Mesenchymal stem cell (in vitro differentiated cells and primary cell): ENCODE results near the gene CLIC5.

Experiments
- DNase-seq: peaks from one replicate; pipeline ENCODE4 v3.0.0-alpha.2; 2013
- H2AFZ ChIP-seq: one replicate; pipeline ENCODE4 v1.6.1; 2013; ENCODE audit warnings: low read depth, mild to moderate bottlenecking, control low read depth, inconsistent platforms, low read length, moderate library complexity
- H2AK5ac ChIP-seq: 2 replicates; pipeline ENCODE4 v1.6.1; 2013; ENCODE audit warnings: low read length, moderate library complexity, mild to moderate bottlenecking, inconsistent platforms; ENCODE audit not compliant: severe bottlenecking
- H2BK120ac ChIP-seq: one replicate; pipeline ENCODE4 v1.6.1; 2013; ENCODE audit warnings: low read depth, mild to moderate bottlenecking, inconsistent platforms, low read length, moderate library complexity
- H2BK12ac ChIP-seq, 2 experiments: one replicate each; pipeline ENCODE4 v1.6.1; 2013; ENCODE audit warnings: inconsistent platforms in 2 of 2, low read length in 2 of 2, mild to moderate bottlenecking in 2 of 2, moderate library complexity in 2 of 2, control low read depth in 1 of 2
- H2BK15ac ChIP-seq: one replicate; pipeline ENCODE4 v1.6.1; 2013; ENCODE audit warnings: mild to moderate bottlenecking, low read depth, inconsistent platforms; ENCODE audit not compliant: poor library complexity, severe bottlenecking
- H2BK5ac ChIP-seq: 2 replicates; pipeline ENCODE4 v1.6.1; 2013; ENCODE audit warnings: low read depth, mild to moderate bottlenecking, low read length, control low read depth, inconsistent platforms; ENCODE audit not compliant: poor library complexity, severe bottlenecking
- H3K14ac ChIP-seq, 2 experiments: one replicate each; pipeline ENCODE4 v1.6.1; 2013; ENCODE audit warnings: inconsistent platforms in 2 of 2, low read length in 2 of 2, control low read depth in 1 of 2, mild to moderate bottlenecking in 1 of 2, moderate library complexity in 1 of 2
- H3K18ac ChIP-seq, 2 experiments: one replicate each; pipeline ENCODE4 v1.6.1; 2013; ENCODE audit warnings: inconsistent platforms in 2 of 2, low read length in 2 of 2, control low read depth in 1 of 2, low read depth in 1 of 2, mild to moderate bottlenecking in 1 of 2
- H3K23ac ChIP-seq, 2 experiments: one replicate each; pipeline ENCODE4 v1.6.1; 2013; ENCODE audit warnings: inconsistent platforms in 2 of 2, low read length in 2 of 2, mild to moderate bottlenecking in 2 of 2, moderate library complexity in 2 of 2, control low read depth in 1 of 2
- H3K27ac ChIP-seq: 2 replicates; pipeline ENCODE4 v1.5.1; 2013; ENCODE audit warnings: mild to moderate bottlenecking, moderate library complexity, low read length, control low read depth, inconsistent platforms; ENCODE audit not compliant: poor library complexity, severe bottlenecking
- H3K27me3 ChIP-seq, 2 experiments: 2 replicates each; pipeline versions ENCODE4 v1.6.1 to v1.7.0; 2013; ENCODE audit warnings: low read length in 2 of 2, mild to moderate bottlenecking in 2 of 2, moderate library complexity in 2 of 2, control low read depth in 1 of 2, inconsistent platforms in 1 of 2; ENCODE audit not compliant: control insufficient read depth in 1 of 2, insufficient read depth in 1 of 2
- H3K36me3 ChIP-seq, 2 experiments: 2 replicates each; pipeline versions ENCODE4 v1.6.1 to v1.7.0; 2013; ENCODE audit warnings: low read length in 2 of 2, control low read depth in 1 of 2, inconsistent platforms in 1 of 2, low read depth in 1 of 2, mild to moderate bottlenecking in 1 of 2; ENCODE audit not compliant: insufficient read depth in 2 of 2, control insufficient read depth in 1 of 2
- H3K4ac ChIP-seq, 2 experiments: one replicate each; pipeline ENCODE4 v1.6.1; 2013; ENCODE audit warnings: inconsistent platforms in 2 of 2, low read length in 2 of 2, mild to moderate bottlenecking in 2 of 2, moderate library complexity in 2 of 2, control low read depth in 1 of 2, low read depth in 1 of 2
- H3K4me1 ChIP-seq: 2 replicates; pipeline ENCODE4 v1.6.1; 2013; ENCODE audit warnings: low read depth, low read length, control low read depth; ENCODE audit not compliant: control insufficient read depth, insufficient read depth
- H3K4me2 ChIP-seq: 2 replicates; pipeline ENCODE4 v1.6.1; 2013; ENCODE audit warnings: low read length, mild to moderate bottlenecking, inconsistent platforms; ENCODE audit not compliant: poor library complexity, severe bottlenecking
- H3K4me3 ChIP-seq, 2 experiments: 2 replicates each; pipeline versions ENCODE4 v1.5.1 to v1.7.0; 2013; ENCODE audit warnings: low read length in 2 of 2, mild to moderate bottlenecking in 2 of 2, control low read depth in 1 of 2, low read depth in 1 of 2; ENCODE audit not compliant: insufficient read depth in 1 of 2
- H3K79me1 ChIP-seq: replicated peaks from 2 replicates; pipeline ENCODE4 v1.6.1; 2013; ENCODE audit warnings: mild to moderate bottlenecking, control low read depth, low read length, inconsistent platforms; ENCODE audit not compliant: poor library complexity, severe bottlenecking
- H3K9ac ChIP-seq: 2 replicates; pipeline ENCODE4 v1.7.0; 2013; ENCODE audit warnings: mild to moderate bottlenecking, low read length, moderate library complexity
- H3K9me3 ChIP-seq: 2 replicates; pipeline ENCODE4 v1.7.0; 2013; ENCODE audit warnings: mild to moderate bottlenecking, low read length; ENCODE audit not compliant: control insufficient read depth
- H4K8ac ChIP-seq: one replicate; pipeline ENCODE4 v1.6.1; 2013; ENCODE audit warnings: inconsistent platforms, mild to moderate bottlenecking, low read length, moderate library complexity
- H4K91ac ChIP-seq: one replicate; pipeline ENCODE4 v1.6.1; 2013; ENCODE audit warnings: mild to moderate bottlenecking, low read length, inconsistent platforms
- WGBS: methylation state at CpG from one replicate; pipeline ENCODE4 v1.1.7; 2013; ENCODE audit warnings: mixed read lengths; 5-methylcytosine and 5-hydroxymethylcytosine counted together

Gene CLIC5

DNA sequence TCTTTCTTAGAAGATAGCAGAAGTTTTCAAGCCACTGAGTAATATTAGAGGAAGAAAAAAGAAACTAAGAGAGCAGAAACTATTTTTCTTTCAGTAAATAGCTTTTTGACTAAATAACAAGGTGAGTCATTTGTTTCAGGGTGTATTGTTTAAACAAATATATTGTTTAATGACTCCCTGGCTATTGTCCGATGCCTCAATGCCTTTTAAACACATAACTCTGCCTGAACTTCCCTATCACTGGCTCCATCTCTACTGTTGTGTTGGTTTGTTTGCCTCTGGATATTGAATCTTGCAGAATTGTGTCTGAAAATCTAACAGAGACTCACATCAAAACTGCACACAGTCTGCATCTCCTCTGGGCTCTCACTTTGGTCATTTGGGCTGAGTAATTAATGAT, 19.6 kb upstream of the CLIC5 start:
- H4K91ac ChIP-seq = no peak overlapping the region
- H3K27me3 ChIP-seq = peaks cover 4 to 5% of the 10 kb centered on the region in 2 experiments
- H4K8ac ChIP-seq = no peak overlapping the region
- H3K23ac ChIP-seq = no peak overlapping the region
- H3K9ac ChIP-seq = no peak overlapping the region
- no peaks in the 10 kb centered on the region for H3K36me3 ChIP-seq
- H3K27ac ChIP-seq = no peak overlapping the region
- H3K79me1 ChIP-seq = no peaks in the 10 kb centered on the region
- no peak overlapping the region for H2BK120ac ChIP-seq
- H3K4me1 ChIP-seq = no peaks in the 10 kb centered on the region
- no peak for DNase-seq
- H3K9me3 ChIP-seq = no peaks in the 10 kb centered on the region
- H2BK15ac ChIP-seq = no peak overlapping the region
- no peak overlapping the region for H2BK12ac ChIP-seq
- H2AFZ ChIP-seq = no peak overlapping the region
- no CpG with 5 or more reads among the region's 1 CpG for WGBS
- H3K4me2 ChIP-seq = no peak overlapping the region
- H2AK5ac ChIP-seq = no peak overlapping the region
- H3K18ac ChIP-seq = no peak overlapping the region
- H3K14ac ChIP-seq = no peak overlapping the region
- H3K4me3 ChIP-seq = no peak overlapping the region
- H3K4ac ChIP-seq = no peak overlapping the region
- H2BK5ac ChIP-seq = no peak overlapping the region

DNA sequence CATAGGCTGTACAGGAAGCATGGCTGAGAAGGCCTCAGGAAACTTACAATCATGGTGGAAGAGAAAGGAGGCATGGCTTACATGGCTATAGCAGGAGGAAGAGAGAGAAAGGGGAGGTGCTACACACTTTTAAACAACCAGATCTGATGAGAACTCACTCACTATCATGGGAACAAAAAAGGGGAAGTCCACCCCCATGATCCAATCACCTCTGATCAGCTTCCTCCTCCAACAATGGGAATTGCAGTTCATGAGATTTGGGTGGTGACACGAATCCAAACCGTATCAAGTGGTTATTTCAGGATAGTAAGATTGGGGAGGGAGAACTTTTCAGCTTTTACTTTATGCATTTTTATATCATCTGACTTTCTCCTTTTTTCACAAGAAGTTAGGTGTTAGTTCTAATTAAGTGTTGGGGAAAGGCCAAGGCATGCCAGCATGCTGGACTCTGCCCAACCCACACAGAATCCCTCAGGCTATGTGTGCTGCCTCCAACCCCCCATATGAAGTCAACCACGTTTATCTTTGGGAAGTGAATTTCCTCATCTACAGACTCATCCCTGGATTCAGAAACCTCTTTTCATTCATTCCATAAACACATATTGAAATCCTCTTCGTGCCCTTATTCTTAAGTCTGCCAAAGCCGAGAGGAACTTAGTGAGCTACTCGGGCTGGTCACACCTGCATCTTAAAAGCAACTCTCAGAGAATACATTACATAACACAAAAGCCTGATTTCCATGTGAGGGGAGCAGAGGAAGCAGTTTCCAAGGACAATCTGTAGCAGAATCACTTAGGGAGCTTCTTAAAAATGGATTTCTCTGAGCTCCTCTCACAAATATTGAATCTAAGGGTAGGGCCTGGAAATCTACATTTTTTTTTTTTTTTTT, 16.7 kb upstream of the CLIC5 start:
- Histone ChIP-seq H3K4me1 (no peaks in the 10 kb centered on the region), H3K18ac (no peak overlapping the region), H3K27ac (no peak overlapping the region), H4K91ac (no peak overlapping the region), H2BK15ac (no peak overlapping the region), H3K4ac (no peak overlapping the region), H3K9ac (no peak overlapping the region), H3K23ac (no peak overlapping the region), H2AFZ (no peak overlapping the region), H2AK5ac (no peak overlapping the region), H3K14ac (no peak overlapping the region), H3K36me3 (no peaks in the 10 kb centered on the region), H3K9me3 (no peaks in the 10 kb centered on the region), H2BK120ac (no peak overlapping the region), H3K27me3 (peaks cover 5 to 16% of the 10 kb centered on the region in 2 experiments), H3K4me2 (no peak overlapping the region), H2BK12ac (no peak overlapping the region), H2BK5ac (no peak overlapping the region), H3K4me3 (no peak overlapping the region), H3K79me1 (no peaks in the 10 kb centered on the region), H4K8ac (no peak overlapping the region)
- DNase-seq = no peak
- 61% methylated on average over 4 of the region's 6 CpGs for WGBS

DNA sequence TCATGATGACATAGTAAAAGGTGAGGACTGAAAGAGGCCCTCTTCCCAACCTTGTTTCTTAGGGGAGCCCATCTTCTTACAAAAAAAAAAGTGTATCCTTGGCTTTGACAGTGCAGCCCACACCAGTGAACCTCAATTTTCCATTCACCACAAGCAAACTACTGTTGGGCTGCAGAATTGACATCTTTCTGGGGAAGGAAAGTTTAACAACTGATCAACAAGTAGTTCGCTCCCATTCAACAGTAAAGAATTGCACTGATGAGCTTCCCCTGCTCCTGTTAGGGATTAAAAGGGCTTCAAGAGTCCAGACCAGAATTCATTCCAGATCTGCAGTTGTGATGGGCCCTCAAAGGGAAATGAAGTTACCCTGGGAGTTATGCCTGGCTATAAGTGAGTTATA, 13.9 kb upstream of the CLIC5 start:
- Histone ChIP-seq H4K91ac (no peak overlapping the region), H3K79me1 (no peaks in the 10 kb centered on the region), H2BK12ac (no peak overlapping the region), H3K14ac (no peak overlapping the region), H3K4me2 (no peak overlapping the region), H2BK15ac (no peak overlapping the region), H3K27ac (no peak overlapping the region), H2BK120ac (no peak overlapping the region), H3K9me3 (no peaks in the 10 kb centered on the region), H4K8ac (no peak overlapping the region), H3K36me3 (no peaks in the 10 kb centered on the region), H3K18ac (no peak overlapping the region), H3K9ac (no peak overlapping the region), H3K23ac (no peak overlapping the region), H3K27me3 (peaks cover 5 to 16% of the 10 kb centered on the region in 2 experiments), H2AFZ (no peak overlapping the region), H3K4me3 (no peak overlapping the region), H3K4ac (no peak overlapping the region), H2BK5ac (no peak overlapping the region), H2AK5ac (no peak overlapping the region), H3K4me1 (no peaks in the 10 kb centered on the region)
- no peak for DNase-seq
- 90% methylated on average over 1 of the region's 1 CpG for WGBS

DNA sequence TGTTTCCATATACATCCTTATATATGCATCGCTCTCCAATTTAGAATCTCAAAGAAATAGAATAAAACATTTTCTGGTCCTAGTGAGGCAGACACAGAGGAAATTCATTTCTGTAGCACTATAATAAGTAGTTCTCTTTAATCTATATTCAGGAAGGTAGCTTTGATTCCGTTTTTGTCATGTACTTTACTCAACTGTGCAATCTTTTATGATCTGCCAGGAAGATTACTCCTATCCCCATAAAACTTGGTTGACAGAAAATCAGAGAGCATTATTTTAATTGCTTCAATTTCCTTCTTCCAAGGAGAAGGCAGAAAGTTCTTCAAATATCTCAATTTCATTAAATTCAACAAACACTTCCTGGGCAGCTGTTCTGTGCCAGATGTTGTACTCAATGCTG, 10.6 kb upstream of the CLIC5 start:
- H2AFZ ChIP-seq = no peak overlapping the region
- H3K27me3 ChIP-seq = peaks cover 5 to 16% of the 10 kb centered on the region in 2 experiments
- H2BK120ac ChIP-seq = no peak overlapping the region
- no peak overlapping the region for H2BK5ac ChIP-seq
- H2BK12ac ChIP-seq = no peak overlapping the region
- H3K9ac ChIP-seq = no peak overlapping the region
- H3K4me2 ChIP-seq = no peak overlapping the region
- no peaks in the 10 kb centered on the region for H3K9me3 ChIP-seq
- H3K18ac ChIP-seq = no peak overlapping the region
- DNase-seq = no peak
- H4K91ac ChIP-seq = no peak overlapping the region
- H3K79me1 ChIP-seq = no peaks in the 10 kb centered on the region
- H3K4ac ChIP-seq = no peak overlapping the region
- H3K4me3 ChIP-seq = no peak overlapping the region
- no peak overlapping the region for H4K8ac ChIP-seq
- H2BK15ac ChIP-seq = no peak overlapping the region
- no peak overlapping the region for H2AK5ac ChIP-seq
- no peak overlapping the region for H3K27ac ChIP-seq
- no peak overlapping the region for H3K23ac ChIP-seq
- 63% methylated on average over 1 of the region's 2 CpGs for WGBS
- no peaks in the 10 kb centered on the region for H3K36me3 ChIP-seq
- H3K4me1 ChIP-seq = no peaks in the 10 kb centered on the region
- H3K14ac ChIP-seq = no peak overlapping the region
